Right atrium auricular region (tissue), 2 donors: ENCODE results near the gene CNTLN. TPM values are rescaled to one million over a fixed set of nuclear protein-coding genes. Genes with fewer than 3 reads are reported as not detected.
"Not testable (repeated sequence)": the region's sequence is repeated elsewhere in the genome, so short reads cannot be mapped to it uniquely, and the experiment has no call there.

ENCODE experiments used
- DNase-seq: peaks from one replicate; pipeline ENCODE4 v3.0.0-alpha.2; 2019; ENCODE audit warnings: low spot score
- H3K27ac ChIP-seq, 2 donors: fragments of 200-600 bp; sonication (generic); 1 replicate in 1 of 2; 2 replicates in 1 of 2; pipeline ENCODE4 v1.5.1; 2016 to 2019
- H3K27me3 ChIP-seq, 2 donors: fragments of 200-600 bp; sonication (generic); one replicate each; pipeline versions ENCODE4 v1.5.1 to v1.6.0; 2017 to 2019
- H3K36me3 ChIP-seq: fragments of 200-600 bp; sonication (generic); one replicate; pipeline ENCODE4 v1.5.1; 2016
- H3K4me1 ChIP-seq, 2 donors: fragments of 200-600 bp; sonication (generic); one replicate each; pipeline versions ENCODE4 v1.5.1 to v1.6.0; 2017 to 2019
- H3K4me3 ChIP-seq, 2 donors: fragments of 200-600 bp; sonication (generic); 1 replicate in 1 of 2; 2 replicates in 1 of 2; pipeline ENCODE4 v1.5.1; 2017 to 2019; ENCODE audit warnings: mild to moderate bottlenecking in 1 of 2, moderate library complexity in 1 of 2
- H3K9me3 ChIP-seq, 2 donors: fragments of 200-600 bp; sonication (generic); one replicate each; pipeline ENCODE4 v1.5.1; 2019
- total RNA-seq, 2 donors: library from RNA; depleted of rRNA; stranded (reverse); fragments of >200 nt; gene quantifications; one replicate each; pipeline ENCODE4 v1.1.0, GENCODE V29; 2016
- TF ChIP-seq, protein P1 (sequence below), 2 donors: fragments of 200-600 bp; sonication (generic); IDR thresholded peaks; one replicate each; pipeline ENCODE4 v1.5.1; 2019; ENCODE audit warnings: antibody characterized with exemption in 2 of 2

Gene CNTLN
- total RNA-seq, 2 donors from 2014 or later = 3.2 to 5.9 TPM

DNA sequence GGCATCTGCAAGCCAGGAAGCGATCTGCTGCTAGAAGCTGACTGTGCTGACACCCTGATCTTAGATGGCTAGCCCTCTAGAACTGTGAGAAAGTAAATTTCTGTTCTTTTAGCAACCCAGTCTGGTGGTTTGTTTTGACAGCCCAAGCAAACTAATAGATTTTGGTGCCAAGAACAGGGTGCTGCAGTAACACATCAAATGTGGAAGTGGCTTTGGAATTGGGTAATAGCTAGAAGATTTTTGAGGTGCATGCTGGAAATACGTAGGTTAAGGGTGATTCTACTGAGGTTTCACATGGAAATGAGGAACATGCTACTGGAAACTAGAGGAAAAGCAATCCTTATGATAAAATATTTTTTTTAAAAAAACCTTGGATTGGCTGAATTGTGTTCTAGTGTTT is 290.5 kb downstream of the CNTLN start:
- H3K9me3 ChIP-seq = peaks cover 0 to under 1% of the 10 kb centered on the region in 2 donors
- no peaks in the 10 kb centered on the region for H3K27me3 ChIP-seq
- H3K4me1 ChIP-seq = no peaks in the 10 kb centered on the region
- H3K27ac ChIP-seq = no peak overlapping the region
- DNase-seq = no peak
- H3K36me3 ChIP-seq = no peaks in the 10 kb centered on the region
- TF ChIP-seq, protein P1, sequence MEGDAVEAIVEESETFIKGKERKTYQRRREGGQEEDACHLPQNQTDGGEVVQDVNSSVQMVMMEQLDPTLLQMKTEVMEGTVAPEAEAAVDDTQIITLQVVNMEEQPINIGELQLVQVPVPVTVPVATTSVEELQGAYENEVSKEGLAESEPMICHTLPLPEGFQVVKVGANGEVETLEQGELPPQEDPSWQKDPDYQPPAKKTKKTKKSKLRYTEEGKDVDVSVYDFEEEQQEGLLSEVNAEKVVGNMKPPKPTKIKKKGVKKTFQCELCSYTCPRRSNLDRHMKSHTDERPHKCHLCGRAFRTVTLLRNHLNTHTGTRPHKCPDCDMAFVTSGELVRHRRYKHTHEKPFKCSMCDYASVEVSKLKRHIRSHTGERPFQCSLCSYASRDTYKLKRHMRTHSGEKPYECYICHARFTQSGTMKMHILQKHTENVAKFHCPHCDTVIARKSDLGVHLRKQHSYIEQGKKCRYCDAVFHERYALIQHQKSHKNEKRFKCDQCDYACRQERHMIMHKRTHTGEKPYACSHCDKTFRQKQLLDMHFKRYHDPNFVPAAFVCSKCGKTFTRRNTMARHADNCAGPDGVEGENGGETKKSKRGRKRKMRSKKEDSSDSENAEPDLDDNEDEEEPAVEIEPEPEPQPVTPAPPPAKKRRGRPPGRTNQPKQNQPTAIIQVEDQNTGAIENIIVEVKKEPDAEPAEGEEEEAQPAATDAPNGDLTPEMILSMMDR (IDR thresholded peaks at IDR 0.05) = no peak
- no peak overlapping the region for H3K4me3 ChIP-seq

DNA sequence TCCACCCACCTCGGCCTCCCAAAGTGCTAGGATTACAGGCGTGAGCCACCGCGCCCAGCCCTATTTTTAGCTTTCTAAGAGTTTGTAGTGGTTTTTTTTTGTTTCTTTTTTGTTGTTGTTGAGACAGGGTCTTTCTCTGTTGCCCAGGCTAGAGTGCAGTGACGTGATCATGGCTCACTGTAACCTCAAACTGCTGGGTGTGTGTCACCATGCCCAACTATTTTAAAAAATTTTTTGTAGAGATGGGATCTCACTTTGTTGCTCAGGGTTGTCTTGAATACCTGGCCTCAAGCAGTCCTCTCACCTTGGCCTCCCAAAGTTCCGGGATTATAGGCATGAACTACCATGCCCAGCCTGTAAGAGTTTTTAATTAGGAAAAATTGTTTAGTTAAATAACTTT is 298.7 kb downstream of the CNTLN start:
- H3K27me3 ChIP-seq = no peaks in the 10 kb centered on the region
- H3K36me3 ChIP-seq = no peaks in the 10 kb centered on the region
- H3K9me3 ChIP-seq = peaks cover 0 to 7% of the 10 kb centered on the region in 2 donors
- TF ChIP-seq, protein P1 (IDR thresholded peaks at IDR 0.05) = no peak
- no peak overlapping the region for H3K27ac ChIP-seq
- DNase-seq = no peak
- H3K4me1 ChIP-seq = no peaks in the 10 kb centered on the region
- no peak overlapping the region for H3K4me3 ChIP-seq

DNA sequence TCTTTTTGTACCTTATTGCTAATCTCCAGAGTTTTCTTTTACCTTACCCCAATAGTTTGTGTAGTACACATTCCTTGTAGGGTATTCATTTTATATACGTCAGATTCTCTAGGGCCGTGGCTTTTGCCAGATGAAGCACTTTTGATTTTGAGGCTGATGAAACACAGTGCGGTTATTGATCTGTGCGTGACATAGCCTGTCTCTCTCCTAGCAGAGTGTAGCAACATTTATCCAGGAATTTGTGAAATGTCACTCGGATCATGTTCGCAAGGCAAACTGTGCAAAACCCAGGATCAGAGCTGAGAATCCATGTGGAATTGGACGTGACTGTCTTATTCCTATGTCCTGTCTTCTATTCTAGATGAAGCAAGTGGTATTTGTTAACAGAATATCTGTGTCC is 302.0 kb downstream of the CNTLN start:
- Histone ChIP-seq H3K36me3 (no peaks in the 10 kb centered on the region), H3K27me3 (no peaks in the 10 kb centered on the region), H3K27ac (no peak overlapping the region), H3K9me3 (peaks cover 0 to 14% of the 10 kb centered on the region in 2 donors), H3K4me3 (no peak overlapping the region), H3K4me1 (no peaks in the 10 kb centered on the region)
- TF ChIP-seq, protein P1 (IDR thresholded peaks at IDR 0.05) = no peak
- DNase-seq = no peak

DNA sequence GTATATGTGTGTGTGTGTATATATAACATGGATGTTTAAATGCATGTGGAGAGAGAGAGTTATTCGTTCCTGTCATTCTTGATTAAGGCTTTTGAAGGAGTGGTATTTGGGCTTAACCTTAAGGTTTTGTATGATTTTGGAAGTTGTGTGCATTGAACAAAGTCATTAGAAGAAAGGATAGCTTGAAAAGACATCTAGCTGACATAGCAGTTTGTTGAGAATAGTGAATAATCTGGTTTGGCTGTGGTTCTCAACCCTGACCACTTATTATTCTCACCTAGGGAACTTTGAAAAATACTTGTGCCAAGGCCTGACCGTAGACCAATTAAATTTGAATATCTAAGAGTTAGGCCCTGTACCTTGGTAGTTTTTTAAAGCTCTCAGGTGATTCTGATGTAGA is 303.0 kb downstream of the CNTLN start:
- Histone ChIP-seq H3K27me3 (no peaks in the 10 kb centered on the region), H3K4me3 (no peak overlapping the region), H3K36me3 (no peaks in the 10 kb centered on the region), H3K27ac (no peak overlapping the region), H3K9me3 (peaks cover 0 to 14% of the 10 kb centered on the region in 2 donors), H3K4me1 (no peaks in the 10 kb centered on the region)
- TF ChIP-seq, protein P1 (IDR thresholded peaks at IDR 0.05) = no peak
- no peak for DNase-seq

DNA sequence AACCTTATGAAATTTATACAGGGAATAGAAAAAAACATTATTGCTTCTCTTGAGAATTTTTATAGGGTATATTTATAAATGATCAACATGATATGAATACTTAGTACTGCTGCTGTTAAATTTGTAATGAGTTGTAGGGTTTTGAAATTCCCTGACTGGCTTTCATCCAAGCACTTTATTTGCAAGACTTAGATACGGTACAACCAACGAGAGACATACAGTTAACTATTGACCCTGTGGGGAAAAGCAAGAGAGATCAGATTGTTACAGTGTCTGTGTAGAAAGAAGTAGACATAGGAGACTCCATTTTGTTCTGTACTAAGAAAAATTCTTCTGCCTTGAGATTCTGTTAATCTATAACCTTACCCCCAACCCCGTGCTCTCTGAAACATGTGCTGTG is 310.3 kb downstream of the CNTLN start:
- H3K27me3 ChIP-seq, H3K27ac ChIP-seq, H3K36me3 ChIP-seq, H3K4me3 ChIP-seq, DNase-seq, H3K4me1 ChIP-seq: not testable (repeated sequence)
- peaks cover 0 to 14% of the 10 kb centered on the region in 2 donors for H3K9me3 ChIP-seq

DNA sequence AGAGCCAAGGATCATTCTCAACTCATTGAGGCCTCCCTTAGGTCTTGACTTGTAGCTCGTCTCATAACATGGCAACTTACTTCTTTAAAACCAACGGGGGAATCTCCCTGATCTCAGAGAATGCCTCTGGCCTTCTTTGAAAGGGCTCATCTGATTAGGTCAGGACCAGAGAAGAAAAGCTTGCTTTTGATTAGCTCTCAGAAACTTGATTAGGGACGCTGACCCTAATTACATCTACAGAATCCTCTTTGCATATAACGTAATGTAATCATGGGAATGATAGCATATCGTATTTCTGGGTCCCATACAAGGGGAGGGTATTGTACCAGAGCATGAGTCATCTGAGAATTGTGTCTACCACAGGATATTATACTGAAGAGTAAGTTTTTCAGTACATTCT is 318.9 kb downstream of the CNTLN start:
- H3K36me3 ChIP-seq = no peaks in the 10 kb centered on the region
- no peaks in the 10 kb centered on the region for H3K27me3 ChIP-seq
- H3K4me3 ChIP-seq = no peak overlapping the region
- no peak for DNase-seq
- TF ChIP-seq, protein P1 (IDR thresholded peaks at IDR 0.05) = no peak
- H3K27ac ChIP-seq = no peak overlapping the region
- H3K9me3 ChIP-seq = no peaks in the 10 kb centered on the region
- no peaks in the 10 kb centered on the region for H3K4me1 ChIP-seq
